Measurements from ENCODE around the gene PTGER3. TPM values are rescaled to one million over a fixed set of nuclear protein-coding genes. Genes with fewer than 3 reads are reported as not detected.

PTGER3 gene
- under 1 TPM; 0.10 to 0.14 (median 0.11) TPM for total RNA-seq

DNA sequence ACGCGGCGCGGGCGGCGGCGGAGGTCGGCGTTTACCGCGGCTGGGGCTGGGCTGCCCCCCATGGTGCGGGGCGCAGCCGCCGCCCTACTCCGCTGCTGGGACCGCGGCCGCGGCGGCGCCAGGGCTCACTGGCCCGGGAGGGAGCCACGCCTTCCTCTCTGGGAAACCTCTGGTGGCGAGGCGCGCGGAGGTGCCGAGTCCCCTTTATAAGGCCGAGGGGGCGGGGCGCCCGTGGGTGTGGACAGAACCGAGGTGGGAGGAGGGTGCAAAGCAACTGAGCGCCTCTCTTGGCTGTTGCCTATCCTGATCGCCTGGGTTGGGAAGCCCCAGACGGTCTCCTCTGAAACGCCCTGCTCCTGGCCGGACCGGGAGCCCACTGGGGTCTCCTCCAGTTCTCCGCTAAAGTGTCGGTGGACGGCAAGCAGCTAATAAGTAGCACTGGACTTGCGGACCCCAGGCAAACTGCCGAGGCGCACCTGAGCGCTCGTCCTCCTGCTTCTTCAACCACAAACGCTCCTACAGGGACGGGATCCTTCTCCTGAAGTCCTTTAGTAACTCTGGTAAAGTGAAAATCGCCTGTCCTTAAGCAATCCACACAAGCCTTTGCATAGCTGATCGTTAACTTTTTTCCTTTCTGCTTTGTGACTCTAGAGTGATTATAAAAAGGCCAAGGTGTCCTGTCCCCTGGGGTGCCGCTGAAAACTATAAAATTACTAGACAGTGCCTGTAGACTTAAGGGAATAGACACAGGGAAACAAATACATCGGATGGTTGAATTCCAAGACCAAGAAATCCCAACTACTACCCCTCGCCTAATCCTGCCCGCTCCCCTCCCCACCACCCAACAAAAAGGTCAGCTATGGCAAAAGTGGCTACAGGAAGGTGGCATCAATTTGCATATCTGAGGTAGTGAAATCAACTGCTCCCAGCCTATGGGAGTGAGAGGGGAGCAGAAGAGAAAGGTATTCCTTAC lies at the start of gene PTGER3:
Gene PTGER3, minus strand, starts transcription at position 182 of the 973 bp plus-strand sequence. CDS start 239 bp downstream, outside the sequence.
- Mint-ChIP-seq H3K4me3 (peak within 1 kb of the TSS; percentile 78), H3K36me3 (ENCODE audit: insufficient read depth) (no peaks in the 10 kb centered on the region), H3K4me1 (ENCODE audit: low read depth) (peaks cover 18% of the 10 kb centered on the region), H3K9me3 (no peaks in the 10 kb centered on the region), H3K27me3 (ENCODE audit: low read depth) (peaks cover 44% of the 10 kb centered on the region)
- DNase-seq, result peak; percentile 45
- peak; percentile 61 to 69 for ATAC-seq

DNA sequence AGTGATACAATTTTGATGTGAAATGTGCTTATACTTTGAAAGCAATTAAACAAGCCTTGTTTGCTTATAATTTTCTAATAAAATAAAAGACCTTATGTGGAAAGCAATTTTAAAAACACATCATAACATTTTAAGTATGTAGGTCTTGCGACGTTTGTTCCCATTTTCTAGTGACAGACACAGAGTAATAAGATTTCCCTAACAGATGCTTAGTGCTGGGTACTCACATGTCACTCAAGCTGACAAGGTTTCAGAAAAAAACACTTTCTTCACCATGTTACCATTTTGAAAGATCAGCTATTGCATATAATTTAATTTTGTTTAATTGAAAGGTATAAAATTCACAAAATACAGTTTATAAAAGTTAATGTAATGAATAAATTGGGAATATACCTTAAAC lies 47.3 kb upstream of the PTGER3 start:
- H3K36me3 Mint-ChIP-seq (ENCODE audit: insufficient read depth), result no peaks in the 10 kb centered on the region
- DNase-seq (no peak), ATAC-seq (no peak)
- H3K27me3 Mint-ChIP-seq (ENCODE audit: low read depth), result no peaks in the 10 kb centered on the region
- H3K9me3 Mint-ChIP-seq, result no peaks in the 10 kb centered on the region
- no peak overlapping the region for H3K4me3 Mint-ChIP-seq
- H3K4me1 Mint-ChIP-seq (ENCODE audit: low read depth), result no peaks in the 10 kb centered on the region

DNA sequence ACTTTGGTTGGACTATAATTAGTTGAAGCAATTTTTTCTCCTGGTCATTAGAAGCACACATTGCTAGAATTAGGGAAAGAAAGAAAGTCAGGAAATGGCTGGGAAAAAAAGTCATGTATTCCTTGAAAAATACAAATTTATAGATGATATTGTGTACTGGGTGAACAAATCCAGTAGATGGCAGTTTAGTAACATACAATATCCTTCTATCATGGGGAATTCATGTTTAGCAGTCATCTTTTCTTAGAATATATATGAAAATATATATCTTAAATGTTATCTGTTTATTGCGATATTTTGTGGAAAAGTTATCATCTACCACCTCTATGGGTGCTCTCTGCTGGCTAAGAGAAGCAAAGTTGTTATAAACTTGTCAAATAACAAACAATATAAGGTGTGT lies 46.3 kb upstream of the PTGER3 start:
- no peak for ATAC-seq

DNA sequence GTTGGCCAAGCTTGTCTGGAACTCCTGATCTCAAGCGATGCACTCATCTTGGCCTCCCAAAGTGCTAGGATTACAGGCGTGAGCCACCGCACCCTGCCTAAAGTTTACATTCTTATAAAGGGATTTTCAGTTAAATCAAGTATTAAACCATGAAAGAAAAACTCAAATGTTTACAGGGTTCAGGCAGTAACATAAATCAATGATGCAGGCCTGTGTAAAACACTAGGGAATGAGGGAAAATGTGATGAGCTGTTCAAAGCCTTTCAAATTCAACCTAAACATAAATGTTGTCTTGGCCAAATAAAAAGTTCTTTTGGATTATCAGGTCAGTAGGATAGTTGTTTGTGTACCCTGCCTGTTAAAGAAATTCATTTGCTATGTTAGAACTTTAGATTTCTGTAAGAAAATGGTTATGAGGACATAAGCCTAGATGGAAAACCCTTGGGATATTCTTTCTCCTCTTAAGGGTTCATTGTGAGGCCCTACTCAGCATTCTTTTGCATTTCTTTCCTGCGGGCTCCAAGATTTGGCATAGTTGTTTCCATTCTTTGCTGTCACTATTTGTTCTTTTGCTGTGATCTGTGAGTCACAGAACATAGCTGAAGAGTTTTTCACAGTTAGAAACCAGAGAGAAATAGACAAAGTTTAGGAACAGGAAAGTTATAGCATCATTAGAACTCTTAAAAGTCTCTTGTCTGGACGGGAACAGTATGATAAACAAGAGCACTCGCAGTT lies 42.1 kb upstream of the PTGER3 start:
- ATAC-seq (no peak), DNase-seq (no peak)
- Mint-ChIP-seq H3K9me3 (no peaks in the 10 kb centered on the region), H3K4me1 (ENCODE audit: low read depth) (no peaks in the 10 kb centered on the region), H3K36me3 (ENCODE audit: insufficient read depth) (no peaks in the 10 kb centered on the region), H3K27me3 (ENCODE audit: low read depth) (peaks cover 13% of the 10 kb centered on the region), H3K4me3 (no peak overlapping the region)

More for the DNA sequence above, 46.3 kb upstream of the PTGER3 start:
- Mint-ChIP-seq H3K4me3 (no peak overlapping the region), H3K27me3 (ENCODE audit: low read depth) (no peaks in the 10 kb centered on the region), H3K36me3 (ENCODE audit: insufficient read depth) (no peaks in the 10 kb centered on the region), H3K4me1 (ENCODE audit: low read depth) (no peaks in the 10 kb centered on the region), H3K9me3 (no peaks in the 10 kb centered on the region)
- DNase-seq, result no peak

DNA sequence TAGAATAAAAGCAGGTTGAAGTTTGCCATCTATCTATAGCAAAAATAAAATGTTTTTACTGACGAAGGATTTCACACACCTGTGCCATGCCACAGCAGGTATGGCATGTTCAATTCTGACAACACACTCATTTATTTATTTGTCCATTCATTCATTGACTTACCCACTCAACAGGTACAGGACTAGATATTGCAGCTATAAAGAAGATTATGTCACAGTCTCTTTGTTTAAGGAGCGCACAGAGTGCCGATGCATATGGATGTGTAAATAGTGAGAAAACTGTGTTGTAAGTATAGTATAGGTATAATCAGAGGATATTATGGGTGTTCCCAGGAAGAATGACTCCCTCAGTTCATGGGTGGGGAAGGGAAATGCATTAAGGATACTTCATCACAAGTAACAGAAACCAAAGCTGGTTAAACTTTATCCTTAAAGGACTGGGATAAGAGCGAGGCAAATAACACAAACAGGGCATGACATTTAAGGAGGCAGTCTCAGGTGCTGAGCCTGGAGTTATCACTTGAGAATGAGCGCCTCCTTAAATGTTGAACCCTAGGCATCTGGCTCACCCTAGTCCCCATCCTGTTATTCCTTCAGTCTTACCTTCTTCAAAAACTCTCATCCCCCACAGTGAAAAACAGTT lies 41.1 kb upstream of the PTGER3 start:
- H3K36me3 Mint-ChIP-seq (ENCODE audit: insufficient read depth), result no peaks in the 10 kb centered on the region
- ATAC-seq (no peak), DNase-seq (no peak)
- H3K27me3 Mint-ChIP-seq (ENCODE audit: low read depth), result peaks cover 17% of the 10 kb centered on the region
- H3K4me1 Mint-ChIP-seq (ENCODE audit: low read depth), result no peaks in the 10 kb centered on the region
- H3K4me3 Mint-ChIP-seq, result no peak overlapping the region
- H3K9me3 Mint-ChIP-seq, result no peaks in the 10 kb centered on the region

DNA sequence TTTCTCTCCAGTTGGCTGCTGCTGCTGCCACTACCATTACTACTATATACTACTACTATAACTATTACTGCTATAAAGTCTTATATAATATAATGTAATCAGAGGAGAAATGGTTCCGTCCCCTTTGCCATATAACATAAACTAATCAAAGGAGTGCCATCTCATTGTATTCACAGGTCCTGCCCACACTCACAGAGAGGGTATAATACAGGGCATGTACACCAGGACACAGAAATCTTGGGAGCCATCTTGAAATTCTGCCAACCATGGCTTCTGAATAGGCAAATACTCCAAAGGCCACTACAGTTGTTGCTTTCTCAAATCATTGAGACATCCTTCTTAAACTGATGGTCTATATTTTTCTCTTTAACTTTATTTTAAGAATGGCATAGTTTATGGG lies 40.1 kb upstream of the PTGER3 start:
- ATAC-seq (no peak), DNase-seq (no peak)
- Mint-ChIP-seq H3K4me3 (no peak overlapping the region), H3K36me3 (ENCODE audit: insufficient read depth) (no peaks in the 10 kb centered on the region), H3K4me1 (ENCODE audit: low read depth) (no peaks in the 10 kb centered on the region), H3K27me3 (ENCODE audit: low read depth) (peaks cover 21% of the 10 kb centered on the region), H3K9me3 (no peaks in the 10 kb centered on the region)

DNA sequence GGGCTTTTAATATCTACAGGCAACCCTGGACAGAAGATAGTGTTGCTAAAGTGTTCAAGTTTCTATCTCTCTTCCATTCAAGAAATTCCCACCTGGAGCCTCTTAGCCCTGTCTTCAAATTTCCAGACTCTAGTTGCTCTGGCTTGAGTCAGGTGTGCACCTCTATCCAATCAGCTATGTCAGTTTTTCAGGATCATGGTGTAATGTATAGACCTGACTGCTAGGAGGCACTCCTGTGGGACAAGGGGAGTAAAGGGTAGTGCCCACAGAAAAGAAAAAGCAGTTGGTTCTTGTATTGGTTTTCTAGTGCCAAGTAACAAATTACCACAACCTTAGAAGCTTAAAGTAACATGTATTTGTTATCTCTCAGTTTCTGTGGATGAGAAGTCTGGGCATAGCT lies 39.4 kb upstream of the PTGER3 start:
- peaks cover under 1% of the 10 kb centered on the region for H3K9me3 Mint-ChIP-seq
- no peaks in the 10 kb centered on the region for H3K36me3 Mint-ChIP-seq (ENCODE audit: insufficient read depth)
- no peak overlapping the region for H3K4me3 Mint-ChIP-seq
- H3K4me1 Mint-ChIP-seq (ENCODE audit: low read depth), result peaks cover under 1% of the 10 kb centered on the region
- no peak for ATAC-seq
- H3K27me3 Mint-ChIP-seq (ENCODE audit: low read depth), result peaks cover 21% of the 10 kb centered on the region
- no peak for DNase-seq

DNA sequence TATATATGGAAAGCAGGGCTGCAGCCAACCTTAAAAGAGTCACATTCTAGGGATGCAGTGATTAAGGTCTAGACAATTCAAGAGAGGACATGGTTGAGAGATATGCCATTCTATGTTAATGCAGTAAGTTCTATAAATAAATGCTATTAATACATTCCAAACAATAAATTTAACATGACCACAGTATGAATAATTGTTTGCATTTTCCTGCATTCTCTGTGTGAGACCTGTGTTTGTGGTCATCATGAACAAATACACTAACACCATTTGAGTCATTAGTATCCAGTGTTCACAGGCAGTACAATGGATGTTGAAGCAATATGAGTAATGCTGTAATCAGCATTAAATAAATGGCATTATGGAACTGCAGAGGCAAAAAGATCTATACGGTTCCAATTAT lies 38.7 kb upstream of the PTGER3 start:
- no peaks in the 10 kb centered on the region for H3K36me3 Mint-ChIP-seq (ENCODE audit: insufficient read depth)
- H3K27me3 Mint-ChIP-seq (ENCODE audit: low read depth), result peaks cover 21% of the 10 kb centered on the region
- no peak overlapping the region for H3K4me3 Mint-ChIP-seq
- peaks cover 4% of the 10 kb centered on the region for H3K9me3 Mint-ChIP-seq
- DNase-seq (no peak), ATAC-seq (no peak)
- peaks cover 6% of the 10 kb centered on the region for H3K4me1 Mint-ChIP-seq (ENCODE audit: low read depth)

DNA sequence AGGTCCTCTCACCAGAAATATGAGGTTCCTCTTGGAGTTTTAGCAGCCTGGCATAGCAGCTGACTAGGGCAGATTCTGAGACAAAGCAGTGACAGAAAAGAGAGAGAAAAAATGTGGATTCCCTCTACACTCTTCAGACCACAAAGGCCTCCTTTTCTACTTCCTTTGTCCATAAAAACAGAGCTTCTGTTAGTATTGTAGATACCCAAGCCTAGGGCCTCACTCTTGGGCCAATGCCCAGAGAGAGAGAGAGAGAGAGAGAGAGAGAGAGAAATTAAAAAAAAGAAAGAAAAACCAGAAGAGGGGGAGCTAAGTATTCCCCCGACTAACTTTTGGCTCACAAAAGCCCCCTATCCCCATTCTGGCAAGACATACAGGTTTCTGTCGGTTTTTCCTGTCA lies 35.7 kb upstream of the PTGER3 start:
- peaks cover 4% of the 10 kb centered on the region for H3K9me3 Mint-ChIP-seq
- H3K27me3 Mint-ChIP-seq (ENCODE audit: low read depth), result peaks cover 21% of the 10 kb centered on the region
- DNase-seq, result no peak
- H3K4me3 Mint-ChIP-seq, result no peak overlapping the region
- no peak for ATAC-seq
- peaks cover 8% of the 10 kb centered on the region for H3K36me3 Mint-ChIP-seq (ENCODE audit: insufficient read depth)
- H3K4me1 Mint-ChIP-seq (ENCODE audit: low read depth), result peaks cover 15% of the 10 kb centered on the region

DNA sequence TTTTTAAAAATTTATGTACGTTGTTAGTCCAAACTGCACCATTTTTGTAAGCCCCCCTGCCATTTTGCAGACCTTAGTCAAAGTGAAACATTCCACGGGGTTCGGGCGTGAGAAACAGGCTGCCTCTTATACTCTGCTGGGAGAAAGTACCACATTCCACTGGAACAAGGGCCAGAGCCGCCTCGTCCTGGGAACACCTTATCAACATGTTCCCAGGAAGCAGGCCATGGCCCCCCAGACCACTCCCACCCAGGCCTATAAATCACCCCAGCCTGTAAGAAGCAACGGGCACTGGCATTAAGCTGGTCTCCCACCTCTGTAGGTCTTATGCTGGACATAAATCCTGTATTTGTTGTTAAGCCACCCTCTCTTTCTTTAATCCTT lies 34.1 kb upstream of the PTGER3 start:
- Mint-ChIP-seq H3K27me3 (ENCODE audit: low read depth) (peaks cover 17% of the 10 kb centered on the region), H3K4me3 (peak overlapping the region; percentile 99), H3K9me3 (peaks cover 4% of the 10 kb centered on the region), H3K4me1 (ENCODE audit: low read depth) (peaks cover 20% of the 10 kb centered on the region), H3K36me3 (ENCODE audit: insufficient read depth) (peaks cover 16% of the 10 kb centered on the region)
- DNase-seq, result no peak
- ATAC-seq, result no peak

DNA sequence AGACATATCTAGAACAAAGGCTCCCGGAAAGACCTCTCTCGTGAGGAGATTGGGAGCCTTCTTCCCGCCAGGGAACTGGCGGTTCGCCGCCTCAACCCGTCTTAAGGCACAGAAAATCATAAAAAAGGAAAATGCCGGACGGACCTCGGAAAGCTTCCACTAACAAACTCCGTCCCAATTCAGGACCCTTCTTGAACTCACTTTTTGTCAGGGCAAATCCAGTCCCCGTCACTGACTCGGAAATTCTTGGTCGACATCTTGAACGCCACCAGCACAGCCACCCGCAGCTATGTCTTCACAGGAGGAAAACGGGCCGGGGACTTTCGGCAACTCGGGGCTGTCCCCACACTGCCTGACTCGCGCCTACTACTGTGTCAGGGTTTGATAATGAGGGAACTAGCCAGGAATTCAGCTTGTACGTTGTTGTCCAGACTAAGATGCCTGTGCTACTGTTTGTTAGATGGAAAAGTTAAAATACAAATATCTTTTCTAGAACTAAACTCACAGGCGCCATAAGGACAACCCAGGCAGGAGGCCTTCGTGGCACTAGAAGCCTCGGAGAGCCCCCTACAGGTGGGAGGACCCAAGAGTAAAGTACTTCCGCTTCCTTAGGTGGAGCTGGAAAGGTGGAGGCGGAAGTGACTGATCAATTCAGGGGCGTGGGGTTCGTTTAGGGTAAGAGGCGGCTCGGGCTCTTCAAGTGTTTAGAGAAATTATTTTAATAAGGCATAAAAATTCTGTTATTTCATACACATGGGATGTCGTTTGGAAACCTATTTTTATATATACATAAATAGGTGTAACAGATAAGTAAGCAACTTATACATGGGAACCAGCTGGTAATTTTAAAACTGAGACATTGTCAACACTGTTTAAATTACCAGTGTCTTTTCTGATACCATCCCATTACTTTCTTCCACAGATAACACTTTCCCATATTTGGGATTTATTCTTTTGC lies 33.4 kb upstream of the PTGER3 start, which contains the start of gene ZRANB2:
Gene ZRANB2, minus strand, starts transcription at position 297 of the 958 bp plus-strand sequence. Its CDS starts 40 bp downstream, at position 257.
- Mint-ChIP-seq H3K9me3 (peaks cover 4% of the 10 kb centered on the region), H3K4me3 (peak within 1 kb of the TSS; percentile 99), H3K36me3 (ENCODE audit: insufficient read depth) (peaks cover 22% of the 10 kb centered on the region), H3K4me1 (ENCODE audit: low read depth) (peaks cover 21% of the 10 kb centered on the region), H3K27me3 (ENCODE audit: low read depth) (peaks cover 17% of the 10 kb centered on the region)
- DNase-seq, result peak; percentile 85
- ATAC-seq, result peak; percentile 97

DNA sequence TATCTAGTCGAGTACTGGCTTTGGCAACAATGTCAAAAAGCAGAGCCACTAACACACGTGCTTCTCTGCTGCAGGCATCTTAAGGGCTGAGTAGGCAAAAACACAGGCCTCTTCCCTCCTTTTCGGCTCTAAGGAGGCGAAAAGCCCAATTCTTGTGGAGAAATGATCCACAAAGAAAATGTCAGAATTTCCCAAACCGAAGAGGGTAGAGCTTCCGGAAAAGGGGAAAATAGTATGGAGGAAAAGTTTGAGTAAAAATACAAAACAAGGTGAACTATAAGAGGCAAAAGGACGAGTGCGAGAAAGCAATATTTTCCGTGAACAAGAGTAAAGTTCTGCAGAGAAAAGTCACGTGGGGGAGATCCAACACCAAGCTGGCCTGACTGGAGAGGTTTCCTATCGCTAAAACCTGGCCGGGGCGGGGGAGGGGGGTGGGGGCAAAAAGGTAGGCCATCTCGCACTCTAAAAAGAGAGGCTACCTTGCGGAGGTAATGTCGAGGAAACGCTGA lies 32.7 kb upstream of the PTGER3 start:
- Mint-ChIP-seq H3K4me3 (peak overlapping the region; percentile 99), H3K36me3 (ENCODE audit: insufficient read depth) (peaks cover 29% of the 10 kb centered on the region), H3K9me3 (peaks cover 4% of the 10 kb centered on the region), H3K27me3 (ENCODE audit: low read depth) (peaks cover 11% of the 10 kb centered on the region), H3K4me1 (ENCODE audit: low read depth) (peaks cover 26% of the 10 kb centered on the region)
- peak; percentile 35 for ATAC-seq
- DNase-seq, result no peak

DNA sequence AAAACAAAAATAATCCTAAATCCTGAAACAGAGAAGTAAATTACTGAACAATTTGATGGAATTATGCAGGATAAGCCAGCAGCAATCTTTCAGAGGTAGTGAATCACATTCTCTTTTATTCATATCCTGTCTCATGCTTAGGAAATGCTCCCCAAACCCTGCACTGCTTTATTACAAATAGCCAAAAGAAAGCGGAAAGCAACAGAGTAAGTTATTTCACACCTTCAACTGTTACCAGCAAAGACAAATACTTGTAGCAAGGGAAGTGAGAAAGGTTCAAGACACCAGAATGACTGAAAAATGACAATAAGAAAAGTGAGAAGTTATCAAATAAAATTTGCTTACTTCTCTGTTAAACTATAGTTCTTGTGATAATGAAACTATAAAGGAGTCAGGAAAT lies 27.1 kb upstream of the PTGER3 start:
- ATAC-seq (no peak), DNase-seq (no peak)
- Mint-ChIP-seq H3K4me1 (ENCODE audit: low read depth) (peaks cover 36% of the 10 kb centered on the region), H3K4me3 (no peak overlapping the region), H3K36me3 (ENCODE audit: insufficient read depth) (peaks cover 57% of the 10 kb centered on the region), H3K27me3 (ENCODE audit: low read depth) (no peaks in the 10 kb centered on the region), H3K9me3 (no peaks in the 10 kb centered on the region)

Measured in activated T-cell treated with anti-CD3 and anti-CD28 coated beads, Interleukin-2, amount 50 U/mL, for 4 hours (primary cell).